ENCODE results near the gene RBM19. TPM values are rescaled to one million over a fixed set of nuclear protein-coding genes. Genes with fewer than 3 reads are reported as not detected.

Gene RBM19
- polyA plus RNA-seq, 1 donor: 27.2 TPM

DNA sequence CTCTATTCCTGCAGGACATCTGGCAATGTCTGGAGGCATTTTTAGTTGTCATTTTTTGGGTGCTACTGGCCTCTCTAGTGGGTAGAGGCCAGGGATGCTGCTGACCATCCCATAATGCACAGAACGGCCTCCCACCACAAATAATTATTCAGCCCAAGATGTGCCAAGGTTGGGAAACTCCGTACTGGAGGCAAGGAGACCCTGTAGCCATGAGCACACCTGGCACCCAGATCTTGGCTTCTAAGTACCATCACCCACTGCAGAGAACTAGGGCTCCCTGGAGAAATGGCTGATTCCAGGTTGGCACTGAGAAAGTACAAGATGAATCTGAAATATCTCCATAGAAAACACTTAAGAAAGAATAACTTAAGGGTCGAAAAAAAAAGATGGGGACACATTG lies 81.7 kb downstream of the RBM19 start:
- Histone ChIP-seq H3K36me3 (ENCODE audit: control insufficient read depth, insufficient read depth, low read length) (peaks cover 2% of the 10 kb centered on the region), H3K9me3 (ENCODE audit: control insufficient read depth, low read depth, low read length) (no peaks in the 10 kb centered on the region), H3K4me3 (ENCODE audit: low read length) (no peak overlapping the region), H3K27me3 (ENCODE audit: control insufficient read depth, insufficient read depth, low read length) (no peaks in the 10 kb centered on the region), H3K27ac (ENCODE audit: low read length) (no peak overlapping the region), H3K4me1 (ENCODE audit: control insufficient read depth, insufficient read depth, low read length) (no peaks in the 10 kb centered on the region)
- no peak for DNase-seq
- WGBS (ENCODE audit: insufficient coverage, low lambda C conversion rate): 100% methylated on average over 1 of the region's 3 CpGs

DNA sequence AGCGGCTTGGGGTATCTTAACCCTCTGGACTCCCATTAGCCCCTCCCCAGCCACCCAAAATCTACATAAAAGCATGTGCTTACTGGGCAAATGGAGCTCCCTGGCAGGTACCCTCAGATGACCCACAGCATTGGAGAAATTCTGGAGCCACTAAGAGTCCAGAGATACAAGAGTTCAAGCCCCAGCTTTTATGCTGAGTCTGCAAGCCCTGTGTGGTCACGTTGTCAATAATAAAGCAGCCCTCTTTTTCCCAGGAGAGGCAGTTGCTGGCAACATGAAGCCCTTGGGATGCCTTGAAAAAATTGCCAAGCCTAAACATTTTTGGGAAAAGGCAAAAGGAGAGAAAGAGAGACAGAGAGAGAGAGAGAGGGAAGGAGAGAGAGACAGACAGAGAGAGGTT lies 83.4 kb downstream of the RBM19 start:
- Histone ChIP-seq H3K4me1 (ENCODE audit: control insufficient read depth, insufficient read depth, low read length) (no peaks in the 10 kb centered on the region), H3K27me3 (ENCODE audit: control insufficient read depth, insufficient read depth, low read length) (no peaks in the 10 kb centered on the region), H3K27ac (ENCODE audit: low read length) (no peak overlapping the region), H3K4me3 (ENCODE audit: low read length) (no peak overlapping the region), H3K36me3 (ENCODE audit: control insufficient read depth, insufficient read depth, low read length) (peaks cover 2% of the 10 kb centered on the region), H3K9me3 (ENCODE audit: control insufficient read depth, low read depth, low read length) (no peaks in the 10 kb centered on the region)
- no peak for DNase-seq
- WGBS (ENCODE audit: insufficient coverage, low lambda C conversion rate): no CpG with 5 or more reads among the region's 2 CpGs

DNA sequence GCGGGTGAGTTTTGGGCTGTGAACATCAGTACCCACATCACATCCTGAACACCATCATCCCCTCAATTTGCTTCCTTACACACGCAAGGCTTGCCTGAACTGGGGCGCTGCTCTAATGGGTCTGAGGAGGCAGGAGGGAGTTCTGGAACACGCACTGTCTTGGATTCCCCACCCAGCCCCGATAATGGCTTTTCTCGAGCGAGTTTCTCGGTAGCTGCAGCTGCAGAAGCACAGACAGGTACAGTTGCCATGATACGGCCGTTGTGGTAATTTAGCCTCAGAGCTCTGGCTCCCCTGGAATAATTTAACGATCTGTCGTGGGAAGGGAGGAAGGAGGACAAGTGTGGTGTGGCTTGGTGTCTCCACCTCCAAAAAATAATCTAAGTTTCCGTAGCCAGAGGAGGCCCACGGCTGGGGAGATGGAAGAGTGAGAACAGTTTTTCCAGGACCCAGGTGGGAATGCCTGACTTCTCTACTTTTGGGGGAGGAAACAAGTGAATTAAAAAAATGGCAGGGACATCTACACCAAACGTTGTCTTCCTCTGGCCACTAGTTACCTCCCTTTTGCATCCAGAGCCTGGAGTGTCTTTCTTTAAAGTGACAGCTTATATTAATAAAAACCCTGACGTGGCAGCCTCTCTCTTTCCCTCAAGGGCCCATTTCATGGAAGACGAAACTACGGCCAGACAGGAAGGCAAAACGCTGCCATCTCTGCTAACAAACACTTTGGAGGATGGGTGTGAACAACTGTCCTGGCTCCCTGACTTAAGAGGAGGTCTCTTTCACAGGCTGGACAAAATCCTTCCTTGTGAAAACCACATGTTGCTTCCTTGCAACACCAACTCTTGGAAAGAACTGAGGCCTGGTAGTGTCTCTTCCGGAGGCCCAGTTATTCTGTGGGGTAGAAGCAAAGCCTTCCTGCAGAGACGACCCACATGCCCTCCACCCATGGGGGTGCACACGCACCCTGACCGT lies 84.8 kb downstream of the RBM19 start:
- Histone ChIP-seq H3K9me3 (ENCODE audit: control insufficient read depth, low read depth, low read length) (no peaks in the 10 kb centered on the region), H3K27ac (ENCODE audit: low read length) (no peak overlapping the region), H3K27me3 (ENCODE audit: control insufficient read depth, insufficient read depth, low read length) (no peaks in the 10 kb centered on the region), H3K36me3 (ENCODE audit: control insufficient read depth, insufficient read depth, low read length) (peaks cover 7% of the 10 kb centered on the region), H3K4me3 (ENCODE audit: low read length) (no peak overlapping the region), H3K4me1 (ENCODE audit: control insufficient read depth, insufficient read depth, low read length) (no peaks in the 10 kb centered on the region)
- DNase-seq: no peak
- WGBS (ENCODE audit: insufficient coverage, low lambda C conversion rate): 50% methylated on average over 2 of the region's 23 CpGs

DNA sequence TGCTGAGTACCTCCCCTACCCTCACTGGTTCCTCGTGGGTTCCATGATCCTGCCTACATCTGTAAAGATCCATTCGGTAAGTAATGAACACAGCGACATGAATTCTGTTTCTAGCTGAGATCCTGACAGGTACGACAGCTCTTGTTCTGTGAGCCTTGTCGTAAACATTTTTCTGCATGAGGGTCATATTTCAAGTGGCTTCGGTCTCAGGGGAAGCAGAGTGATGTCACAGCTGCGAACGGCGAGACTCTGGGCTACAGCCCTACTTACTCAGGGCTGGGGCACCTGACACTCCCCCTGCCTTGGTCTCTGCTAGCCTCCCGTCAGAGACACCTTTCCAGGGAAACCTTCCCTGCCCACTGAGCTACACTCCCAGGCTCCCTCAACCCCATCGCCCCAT lies 85.8 kb downstream of the RBM19 start:
- no peaks in the 10 kb centered on the region for H3K4me1 ChIP-seq (ENCODE audit: control insufficient read depth, insufficient read depth, low read length)
- H3K36me3 ChIP-seq (ENCODE audit: control insufficient read depth, insufficient read depth, low read length): peaks cover 7% of the 10 kb centered on the region
- DNase-seq: no peak
- H3K4me3 ChIP-seq (ENCODE audit: low read length): no peak overlapping the region
- H3K27ac ChIP-seq (ENCODE audit: low read length): no peak overlapping the region
- no peaks in the 10 kb centered on the region for H3K27me3 ChIP-seq (ENCODE audit: control insufficient read depth, insufficient read depth, low read length)
- WGBS (ENCODE audit: insufficient coverage, low lambda C conversion rate): no CpG with 5 or more reads among the region's 11 CpGs
- no peaks in the 10 kb centered on the region for H3K9me3 ChIP-seq (ENCODE audit: control insufficient read depth, low read depth, low read length)

DNA sequence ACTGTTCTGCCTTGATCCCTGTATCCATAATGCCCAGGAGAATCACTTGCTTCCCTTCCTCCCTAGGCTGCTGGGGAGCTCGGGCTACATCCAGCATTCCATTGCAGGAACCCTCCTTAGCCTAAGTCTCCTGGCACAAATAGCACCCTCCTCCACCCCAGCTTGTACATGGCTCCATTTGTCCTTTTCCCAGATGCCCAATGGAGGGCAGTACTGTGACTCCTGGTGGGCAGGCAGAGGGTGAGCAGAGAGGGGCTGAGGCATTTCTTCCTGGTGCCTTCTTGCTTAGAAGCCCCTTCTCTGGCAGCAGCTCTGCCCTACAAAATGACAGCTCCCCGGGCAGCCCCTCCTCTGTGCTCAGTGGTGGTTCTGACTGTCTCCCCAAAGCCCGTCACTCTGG lies 86.5 kb downstream of the RBM19 start:
- no peak for DNase-seq
- Histone ChIP-seq H3K9me3 (ENCODE audit: control insufficient read depth, low read depth, low read length) (no peaks in the 10 kb centered on the region), H3K27me3 (ENCODE audit: control insufficient read depth, insufficient read depth, low read length) (no peaks in the 10 kb centered on the region), H3K4me3 (ENCODE audit: low read length) (no peak overlapping the region), H3K27ac (ENCODE audit: low read length) (no peak overlapping the region), H3K36me3 (ENCODE audit: control insufficient read depth, insufficient read depth, low read length) (peaks cover 10% of the 10 kb centered on the region), H3K4me1 (ENCODE audit: control insufficient read depth, insufficient read depth, low read length) (no peaks in the 10 kb centered on the region)
- no CpG with 5 or more reads among the region's 3 CpGs for WGBS (ENCODE audit: insufficient coverage, low lambda C conversion rate)

DNA sequence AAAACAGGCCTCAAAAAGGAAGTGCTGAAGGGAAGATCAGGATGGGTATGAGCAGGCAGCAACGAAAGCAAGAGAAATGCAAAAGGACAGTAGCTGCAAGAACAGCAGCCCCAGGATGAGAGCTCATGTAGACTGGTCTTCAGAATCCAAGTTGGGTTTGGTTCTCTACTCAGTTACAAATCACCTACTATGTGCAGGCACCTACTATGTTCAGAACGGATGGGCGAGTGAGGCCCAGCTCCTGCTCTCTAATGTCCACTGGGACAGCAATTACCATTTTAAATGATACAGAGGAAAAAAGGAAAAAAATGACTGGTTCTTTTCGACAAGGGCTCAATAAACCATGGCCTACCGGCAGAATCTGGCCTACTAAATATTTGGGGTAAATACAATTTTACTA lies 88.5 kb downstream of the RBM19 start:
- Histone ChIP-seq H3K4me3 (ENCODE audit: low read length) (no peak overlapping the region), H3K27me3 (ENCODE audit: control insufficient read depth, insufficient read depth, low read length) (no peaks in the 10 kb centered on the region), H3K36me3 (ENCODE audit: control insufficient read depth, insufficient read depth, low read length) (peaks cover 15% of the 10 kb centered on the region), H3K27ac (ENCODE audit: low read length) (no peak overlapping the region), H3K9me3 (ENCODE audit: control insufficient read depth, low read depth, low read length) (no peaks in the 10 kb centered on the region), H3K4me1 (ENCODE audit: control insufficient read depth, insufficient read depth, low read length) (no peaks in the 10 kb centered on the region)
- DNase-seq: no peak
- WGBS (ENCODE audit: insufficient coverage, low lambda C conversion rate): no CpG with 5 or more reads among the region's 5 CpGs

DNA sequence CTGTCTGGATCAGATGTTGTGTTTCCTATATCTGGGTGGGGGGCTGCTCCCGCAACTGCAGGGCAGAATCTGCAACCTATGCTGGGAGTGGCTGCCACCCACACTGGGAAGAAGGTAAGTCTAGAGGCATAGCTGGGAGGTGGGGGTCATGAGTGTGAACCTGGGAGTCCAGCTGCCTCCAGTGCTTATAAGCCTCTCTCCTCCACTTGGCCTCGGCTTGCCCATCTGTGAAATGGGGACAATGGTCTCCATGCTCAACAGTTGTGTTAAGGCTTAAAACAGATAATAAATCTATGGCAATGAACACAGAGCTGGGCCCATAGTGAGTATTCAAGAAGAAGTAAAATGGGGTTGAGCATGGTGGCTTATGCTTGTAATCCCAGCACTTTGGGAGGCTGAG lies 90.0 kb downstream of the RBM19 start:
- WGBS (ENCODE audit: insufficient coverage, low lambda C conversion rate): no CpG with 5 or more reads among the region's 2 CpGs
- H3K4me1 ChIP-seq (ENCODE audit: control insufficient read depth, insufficient read depth, low read length): no peaks in the 10 kb centered on the region
- H3K4me3 ChIP-seq (ENCODE audit: low read length): no peak overlapping the region
- H3K36me3 ChIP-seq (ENCODE audit: control insufficient read depth, insufficient read depth, low read length): peaks cover 15% of the 10 kb centered on the region
- H3K27ac ChIP-seq (ENCODE audit: low read length): no peak overlapping the region
- no peaks in the 10 kb centered on the region for H3K27me3 ChIP-seq (ENCODE audit: control insufficient read depth, insufficient read depth, low read length)
- no peaks in the 10 kb centered on the region for H3K9me3 ChIP-seq (ENCODE audit: control insufficient read depth, low read depth, low read length)
- no peak for DNase-seq

DNA sequence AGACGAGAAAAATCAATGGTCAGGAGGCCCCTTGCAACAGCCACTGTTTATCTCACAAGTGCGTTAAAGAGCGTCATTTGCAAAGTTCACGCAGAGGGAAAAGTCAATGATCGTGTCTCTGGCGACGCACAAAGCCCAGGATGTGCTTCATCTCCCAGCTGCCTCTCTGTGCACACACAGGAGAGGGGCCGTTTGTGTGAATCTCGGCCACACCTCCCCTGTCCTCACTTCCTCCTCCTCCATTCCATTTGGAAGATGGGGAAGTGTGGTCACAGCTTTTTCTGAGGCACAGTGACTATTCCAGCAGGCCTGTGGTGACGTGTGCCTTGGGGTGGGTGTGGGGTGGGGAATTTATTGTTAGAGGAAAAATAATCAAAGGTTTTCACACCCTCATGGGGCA lies 90.4 kb downstream of the RBM19 start:
- H3K36me3 ChIP-seq (ENCODE audit: control insufficient read depth, insufficient read depth, low read length): peaks cover 15% of the 10 kb centered on the region

DNA sequence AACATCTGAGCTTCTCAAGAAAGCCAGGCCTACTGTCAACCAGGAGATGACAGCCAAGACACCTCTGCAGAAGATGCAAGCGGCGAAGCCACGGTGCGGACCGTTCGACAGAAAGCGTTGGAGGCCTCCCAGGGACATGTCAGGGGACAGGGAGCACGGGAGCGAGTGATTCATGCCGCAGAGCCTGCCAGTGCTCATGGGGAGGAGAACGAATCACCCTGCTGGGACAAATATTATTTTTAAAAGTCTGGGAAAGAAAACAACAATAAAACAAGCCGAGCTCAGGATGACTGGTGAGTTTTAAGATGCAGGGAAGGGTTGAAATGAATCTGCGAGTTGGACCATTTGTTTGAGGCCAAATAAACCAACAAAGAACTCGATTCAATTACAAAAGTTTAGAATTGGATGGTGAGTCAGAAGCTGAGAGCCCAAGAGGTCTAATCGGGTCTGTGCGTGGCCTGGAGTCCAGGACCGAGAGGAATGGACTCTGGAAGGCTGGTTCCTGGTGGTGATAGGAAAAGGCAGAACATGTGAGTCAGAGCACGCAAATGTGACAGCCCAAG lies 91.0 kb downstream of the RBM19 start:
- WGBS (ENCODE audit: insufficient coverage, low lambda C conversion rate): 80% methylated on average over 1 of the region's 18 CpGs
- Histone ChIP-seq H3K27me3 (ENCODE audit: control insufficient read depth, insufficient read depth, low read length) (no peaks in the 10 kb centered on the region), H3K9me3 (ENCODE audit: control insufficient read depth, low read depth, low read length) (no peaks in the 10 kb centered on the region), H3K4me3 (ENCODE audit: low read length) (no peak overlapping the region), H3K27ac (ENCODE audit: low read length) (no peak overlapping the region), H3K36me3 (ENCODE audit: control insufficient read depth, insufficient read depth, low read length) (peaks cover 15% of the 10 kb centered on the region), H3K4me1 (ENCODE audit: control insufficient read depth, insufficient read depth, low read length) (no peaks in the 10 kb centered on the region)
- no peak for DNase-seq

More for the DNA sequence above, 90.4 kb downstream of the RBM19 start:
- peak in 1 of 2 donors; percentile 22 for DNase-seq
- no peaks in the 10 kb centered on the region for H3K4me1 ChIP-seq (ENCODE audit: control insufficient read depth, insufficient read depth, low read length)
- no peak overlapping the region for H3K27ac ChIP-seq (ENCODE audit: low read length)
- H3K27me3 ChIP-seq (ENCODE audit: control insufficient read depth, insufficient read depth, low read length): no peaks in the 10 kb centered on the region
- H3K4me3 ChIP-seq (ENCODE audit: low read length): no peak overlapping the region
- no peaks in the 10 kb centered on the region for H3K9me3 ChIP-seq (ENCODE audit: control insufficient read depth, low read depth, low read length)
- no CpG with 5 or more reads among the region's 10 CpGs for WGBS (ENCODE audit: insufficient coverage, low lambda C conversion rate)

DNA sequence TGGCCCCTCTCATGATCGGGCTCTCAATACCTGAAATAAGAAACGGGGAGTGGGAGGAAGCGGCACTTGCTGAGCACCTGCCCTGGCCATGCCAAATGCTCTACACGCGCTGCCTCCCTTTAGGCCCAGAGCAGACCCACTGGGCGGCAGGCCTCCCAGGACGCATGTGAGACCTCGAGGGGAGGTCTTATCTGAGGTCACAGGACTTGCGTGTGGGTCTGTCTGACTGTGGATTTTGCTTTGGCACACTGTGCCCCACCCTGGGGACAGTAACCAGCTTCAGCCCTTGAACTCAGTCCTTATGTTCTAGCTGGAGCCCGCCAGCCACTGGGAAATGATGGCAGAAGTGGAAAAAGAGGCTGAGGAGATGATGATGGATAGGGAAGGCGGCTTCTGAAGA lies 91.8 kb downstream of the RBM19 start:
- 80% methylated on average over 1 of the region's 11 CpGs for WGBS (ENCODE audit: insufficient coverage, low lambda C conversion rate)
- peaks cover 15% of the 10 kb centered on the region for H3K36me3 ChIP-seq (ENCODE audit: control insufficient read depth, insufficient read depth, low read length)
- H3K9me3 ChIP-seq (ENCODE audit: control insufficient read depth, low read depth, low read length): no peaks in the 10 kb centered on the region
- no peak overlapping the region for H3K4me3 ChIP-seq (ENCODE audit: low read length)
- no peaks in the 10 kb centered on the region for H3K4me1 ChIP-seq (ENCODE audit: control insufficient read depth, insufficient read depth, low read length)
- no peak overlapping the region for H3K27ac ChIP-seq (ENCODE audit: low read length)
- DNase-seq: no peak
- no peaks in the 10 kb centered on the region for H3K27me3 ChIP-seq (ENCODE audit: control insufficient read depth, insufficient read depth, low read length)
